DLD1 (cell line): Measurements from ENCODE around the gene CD164.

Source experiments
- in situ Hi-C: cut with HindIII; loops from 2 replicates; pipeline ENCODE4 v1.10.0; 2017; ENCODE audit warnings: low sequenced_read_pairs

The CD164 gene

GRCh38 chr6:109381747-109382575 lies at the start of gene CD164:
Gene CD164 (minus strand): TSS chr6:109382467. CDS start chr6:109382378, 89 bp downstream.
- in situ Hi-C loops, result no loop called here

DNA sequence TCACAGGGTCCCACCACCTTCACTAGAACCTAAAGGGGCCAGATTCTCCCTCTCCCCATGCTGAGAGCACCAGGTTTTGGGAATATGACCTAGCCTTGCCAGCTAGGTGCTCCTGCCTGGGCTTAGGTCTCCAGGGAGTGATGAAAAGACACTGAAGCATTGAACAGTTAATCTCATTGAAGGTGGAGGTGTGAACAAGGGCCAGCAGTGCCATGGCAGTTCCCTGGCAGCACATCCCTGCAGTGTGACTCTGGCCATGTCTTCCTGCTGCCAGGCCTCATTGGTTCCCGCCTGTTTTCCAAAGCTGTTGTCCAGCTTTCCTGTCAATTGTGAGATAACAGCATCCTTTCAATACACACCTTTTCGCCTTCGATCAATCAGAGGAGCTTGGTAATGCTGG lies 47.2 kb upstream of the CD164 start:
- in situ Hi-C loops, result no loop called here

- in situ Hi-C loops, result no loop called here
Measured at GRCh38 chr6:109428889-109429477, 46.7 kb upstream of the CD164 start.

DNA sequence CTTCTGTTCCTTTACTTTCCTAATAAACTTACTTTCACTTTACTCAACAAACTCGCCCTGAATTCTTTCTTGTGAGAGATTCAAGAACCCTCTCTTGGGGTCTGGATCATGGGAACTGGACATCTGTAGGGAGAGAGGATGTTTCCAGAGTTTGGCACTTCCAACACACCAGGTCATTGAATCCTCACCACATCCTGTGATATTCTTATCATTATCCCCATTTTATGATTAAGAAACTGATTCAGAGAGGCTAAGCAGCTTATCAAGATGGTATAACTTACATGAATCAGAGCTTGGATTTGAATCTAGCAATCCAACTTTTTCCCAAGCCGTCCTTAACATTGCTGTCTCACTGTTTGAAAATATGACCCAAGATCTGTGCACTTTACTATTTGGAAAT lies 42.7 kb upstream of the CD164 start:
- in situ Hi-C loops, result no loop called here

DNA sequence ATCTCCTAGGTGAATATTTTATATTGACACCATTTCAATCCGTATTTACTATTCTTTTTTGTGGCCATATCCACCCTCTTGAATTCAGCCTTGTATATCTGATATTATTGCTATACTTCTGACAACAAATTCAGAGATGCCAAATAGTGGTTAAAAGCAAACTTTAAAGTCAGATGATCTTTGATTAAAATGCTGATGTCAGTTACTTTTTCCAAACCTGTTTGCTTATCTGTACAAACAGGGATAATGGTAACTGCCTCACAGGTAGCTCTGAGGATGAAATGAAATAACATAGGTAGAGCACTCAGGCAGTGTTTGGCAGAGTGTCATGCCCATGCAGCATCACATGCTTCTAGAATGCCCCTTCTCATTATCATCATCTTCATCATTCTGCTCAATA lies 38.9 kb upstream of the CD164 start:
- in situ Hi-C loops, result no loop called here

DNA sequence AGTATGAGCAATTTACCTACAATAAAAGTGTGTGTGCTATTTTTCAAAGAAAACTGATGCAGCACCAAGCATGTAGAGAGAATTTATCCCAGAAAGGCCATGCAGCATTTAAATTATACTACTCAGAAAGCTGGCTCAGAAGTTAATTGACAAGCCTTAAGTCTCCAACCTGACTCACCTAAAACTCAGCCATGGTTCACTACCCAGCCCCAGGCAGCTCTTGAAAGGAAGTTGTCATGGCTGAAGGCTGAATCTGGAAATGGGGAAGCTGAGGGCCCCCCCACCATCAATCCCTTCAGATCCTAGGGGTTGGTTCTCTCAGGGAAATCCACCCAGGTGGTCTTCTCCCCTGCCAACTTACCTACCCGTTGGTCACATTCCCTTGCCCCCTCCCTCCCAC lies 38.5 kb upstream of the CD164 start:
- in situ Hi-C loops, result no loop called here

DNA sequence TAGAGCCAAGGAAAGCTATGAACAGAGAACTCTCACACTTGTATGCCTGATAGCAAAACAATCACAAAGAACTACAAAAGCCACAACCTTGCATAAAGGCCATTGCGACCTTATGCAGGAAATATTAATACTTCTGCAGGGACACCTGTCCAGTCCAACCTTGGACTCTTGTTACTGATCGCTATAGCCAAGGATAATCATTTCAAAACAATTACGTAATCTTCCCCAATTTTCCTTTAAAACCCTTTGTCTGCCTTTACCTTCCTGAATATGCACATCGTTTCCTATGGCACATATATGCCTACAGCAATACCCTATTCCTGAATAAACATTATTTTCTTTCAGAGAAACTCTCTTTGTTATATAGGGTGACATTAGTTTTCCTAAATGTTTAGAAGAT lies 35.4 kb upstream of the CD164 start:
- in situ Hi-C loops, result no loop called here

- in situ Hi-C loops, result no loop called here
Measured at GRCh38 chr6:109411034-109411433, 28.8 kb upstream of the CD164 start.

DNA sequence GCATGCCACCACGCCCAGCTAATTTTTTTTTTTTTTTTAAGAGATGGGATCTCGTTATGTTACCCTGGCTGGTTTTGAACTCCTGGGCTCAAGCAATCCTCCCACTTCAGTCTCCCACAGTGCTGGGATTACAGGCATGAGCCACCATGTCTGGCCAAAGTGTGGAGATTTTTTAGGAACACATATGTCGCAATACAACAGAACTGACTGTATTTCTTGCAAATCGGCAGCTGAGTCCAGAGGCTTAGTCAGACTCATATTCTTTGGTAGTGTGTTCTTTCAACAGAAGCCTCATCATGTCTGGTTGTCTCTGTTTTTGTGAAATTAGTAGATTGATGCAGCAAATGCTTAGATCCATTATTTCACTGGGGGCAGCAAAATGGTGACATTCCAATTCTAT lies 23.9 kb upstream of the CD164 start:
- in situ Hi-C loops, result no loop called here

GRCh38 chr6:109397020-109397419 lies 14.8 kb upstream of the CD164 start:
- in situ Hi-C loops, result no loop called here

DNA sequence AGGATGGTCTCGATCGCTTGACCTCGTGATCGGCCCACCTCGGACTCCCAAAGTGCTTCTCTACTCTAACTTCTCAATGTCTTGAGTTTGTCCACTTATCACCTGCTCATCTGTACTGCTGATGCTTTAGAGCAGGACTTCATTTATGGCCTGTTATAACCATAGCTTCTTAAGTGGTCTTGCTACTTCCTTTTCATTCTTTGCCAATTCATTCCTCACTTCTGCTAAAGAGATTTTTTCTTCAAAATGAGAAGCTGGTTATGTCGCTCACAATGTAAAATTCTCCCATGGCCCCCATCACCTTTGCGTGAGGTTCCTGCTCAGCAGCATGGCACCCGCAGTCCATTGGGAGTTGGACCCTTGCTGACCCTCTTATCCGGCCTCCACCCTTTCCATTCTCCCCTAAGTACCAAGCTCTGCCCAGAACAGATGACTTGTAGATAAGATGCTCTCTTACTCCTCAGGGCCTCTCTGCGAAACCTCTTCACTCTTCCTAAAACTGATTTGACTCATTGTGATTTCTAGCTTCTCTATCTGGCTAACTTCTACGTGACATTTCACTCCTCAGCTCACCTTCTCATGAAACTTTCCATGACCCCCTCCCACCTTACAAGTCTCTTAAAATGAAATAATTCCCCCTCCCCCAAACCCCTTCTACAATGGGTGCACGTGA lies 13.9 kb upstream of the CD164 start:
- in situ Hi-C loops, result no loop called here

- in situ Hi-C loops, result no loop called here
Measured at GRCh38 chr6:109393886-109394281, 11.6 kb upstream of the CD164 start.

- in situ Hi-C loops, result no loop called here
Measured at GRCh38 chr6:109393157-109393885, 11.1 kb upstream of the CD164 start.

- in situ Hi-C loops, result no loop called here
Measured at GRCh38 chr6:109389650-109390274, 7.5 kb upstream of the CD164 start.

DNA sequence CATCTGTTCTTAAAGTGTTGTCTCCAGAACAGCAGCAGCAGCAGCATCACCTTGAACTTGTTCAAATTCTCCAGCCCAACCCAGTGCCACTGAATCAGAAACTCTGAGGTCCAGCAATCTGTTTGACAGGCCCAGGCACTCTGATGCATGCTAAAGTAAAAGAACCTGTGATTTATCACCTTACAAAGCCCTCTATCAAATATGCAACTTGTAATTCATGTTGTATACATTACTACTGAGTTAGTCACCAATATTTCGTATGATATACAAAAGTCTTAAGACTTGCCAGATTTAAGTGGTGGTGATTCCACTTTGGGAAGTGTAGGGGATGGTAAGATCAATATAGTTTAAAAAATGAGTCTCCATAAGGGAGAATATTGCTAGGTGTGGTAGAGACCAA lies 6.0 kb upstream of the CD164 start:
- in situ Hi-C loops, result no loop called here

- in situ Hi-C loops, result no loop called here
Measured at GRCh38 chr6:109383438-109383940, 1.2 kb upstream of the CD164 start.

DNA sequence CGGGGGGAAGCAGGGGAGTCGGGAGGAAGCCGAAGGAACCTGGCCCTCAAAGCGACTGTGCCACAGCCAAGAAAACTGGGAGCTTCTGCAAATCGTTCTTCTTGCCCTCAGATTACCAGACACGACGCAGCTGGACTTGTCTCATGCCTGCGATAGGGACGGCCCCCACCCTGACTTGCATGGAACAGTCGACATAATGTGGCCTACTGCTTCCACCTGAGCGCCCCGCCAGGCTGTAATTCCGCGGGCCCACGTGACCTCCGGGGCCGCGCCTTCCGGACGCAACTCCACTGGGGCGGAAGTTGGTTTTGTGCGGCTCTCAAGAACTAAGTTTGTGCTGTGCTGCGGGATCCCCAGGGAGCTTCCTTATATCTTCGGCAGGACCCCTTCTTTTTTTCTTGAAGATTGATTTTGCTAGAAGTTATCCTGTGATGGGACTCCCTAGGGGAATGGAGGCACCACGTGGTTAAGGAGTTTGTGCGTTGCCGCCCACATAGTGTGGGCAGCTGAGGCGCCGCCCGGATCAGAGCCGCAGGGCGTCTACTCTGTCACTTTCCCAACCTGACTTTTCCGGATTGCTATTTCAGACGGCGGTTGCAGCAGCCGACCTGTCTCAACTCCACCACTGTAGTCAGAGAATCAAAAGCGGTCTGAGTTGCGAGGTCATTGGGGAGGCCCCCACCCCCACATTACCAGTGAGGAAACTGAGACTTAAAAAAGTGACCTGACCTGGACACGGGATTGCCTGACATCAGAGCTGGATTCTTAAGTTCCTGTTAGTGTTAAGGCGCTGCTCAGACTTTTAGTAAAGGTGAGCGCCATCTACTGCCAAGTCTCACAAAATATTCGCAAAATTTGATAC lies 540 bp upstream of the CD164 start:
- in situ Hi-C loops, result no loop called here

- in situ Hi-C loops, result no loop called here
Measured at GRCh38 chr6:109381061-109381746, 1.1 kb downstream of the CD164 start.

DNA sequence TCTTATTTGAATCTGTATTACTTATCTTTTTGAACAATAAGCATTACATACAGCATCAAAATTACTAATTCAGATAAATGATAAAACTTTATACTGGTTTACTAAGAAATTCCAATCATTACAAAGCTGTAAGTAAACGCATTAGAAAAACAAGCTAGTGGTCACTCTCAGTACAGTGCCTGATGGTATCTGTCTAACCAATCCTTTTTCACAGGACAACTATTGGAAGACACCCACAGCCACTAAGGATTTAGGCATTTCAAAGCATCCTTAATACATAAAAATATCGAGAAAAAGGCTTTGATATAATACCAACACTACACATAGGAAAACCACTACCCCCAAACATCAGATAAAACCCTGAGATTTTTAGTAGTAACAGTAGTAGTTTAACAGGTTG lies 2.6 kb downstream of the CD164 start:
- in situ Hi-C loops, result no loop called here
